H1 (cell line): Measurements from ENCODE around the gene MYL5. TPM values are rescaled to one million over a fixed set of nuclear protein-coding genes. Genes with fewer than 3 reads are reported as not detected.

ENCODE experiments used
- CTCF ChIA-PET: fragments of 300-600 bp; sonication (Branson Sonifier 250); formaldehyde crosslinking; loops from one replicate; lab custom pipeline; 2021; ENCODE audit not compliant: partially characterized antibody; lab: Charles Lee
- POLR2A ChIA-PET: fragments of 300-600 bp; sonication (Branson Sonifier 250); formaldehyde crosslinking; loops from one replicate; lab custom pipeline; 2021; ENCODE audit warnings: inconsistent platforms; ENCODE audit not compliant: partially characterized antibody; lab: Charles Lee
- DNase-seq, 2 experiments: peaks; one replicate each; pipeline versions ENCODE4 v3.0.0 to v3.0.0-alpha.2; 2010 to 2022; ENCODE audit warnings: low spot score in 2 of 2, low read depth in 1 of 2, mixed read lengths in 1 of 2
- FAIRE-seq: peaks from 2 replicates; lab custom pipeline; 2011; peaks lifted over from hg19 to GRCh38; lab: Jason Lieb, UNC
- H2AFZ ChIP-seq: 2 replicates; pipeline ENCODE4 v1.8.1; 2012; ENCODE audit warnings: low read length, inconsistent platforms
- H2AK5ac ChIP-seq: 2 replicates; pipeline ENCODE4 v1.6.1; 2013; ENCODE audit warnings: low read depth, low read length
- H2BK120ac ChIP-seq: replicated peaks from 2 replicates; pipeline ENCODE3; 2013; ENCODE audit warnings: low read depth, low read length, inconsistent platforms
- H2BK12ac ChIP-seq: 2 replicates; pipeline ENCODE4 v1.6.1; 2013; ENCODE audit warnings: low read depth, low read length
- H2BK15ac ChIP-seq: 2 replicates; pipeline ENCODE4 v1.6.1; 2013; ENCODE audit warnings: low read length
- H2BK20ac ChIP-seq: 2 replicates; pipeline ENCODE4 v1.6.1; 2013; ENCODE audit warnings: low read length
- H2BK5ac ChIP-seq: 2 replicates; pipeline ENCODE4 v1.6.1; 2013; ENCODE audit warnings: low read depth, low read length
- H3K14ac ChIP-seq: 2 replicates; pipeline ENCODE4 v1.6.1; 2013; ENCODE audit warnings: inconsistent platforms; ENCODE audit not compliant: insufficient read length
- H3K18ac ChIP-seq: 2 replicates; pipeline ENCODE4 v1.6.1; 2013; ENCODE audit warnings: low read length; ENCODE audit errors: extremely low read depth
- H3K23ac ChIP-seq: 2 replicates; pipeline ENCODE4 v1.6.1; 2013; ENCODE audit warnings: inconsistent platforms; ENCODE audit not compliant: insufficient read length
- H3K23me2 ChIP-seq: 2 replicates; pipeline ENCODE4 v1.6.1; 2013; ENCODE audit warnings: low read depth, low read length
- H3K27ac ChIP-seq: 2 replicates; pipeline ENCODE4 v1.6.1; 2011; ENCODE audit warnings: low read depth, low read length, inconsistent platforms
- H3K27me3 ChIP-seq, 4 experiments: replicated peaks in 1 of 4; 1 replicate in 1 of 4; 2 replicates in 3 of 4; pipeline versions ENCODE4 v1.6.1 to v1.8.1; 2011 to 2013; ENCODE audit warnings: low read length in 3 of 4, mild to moderate bottlenecking in 3 of 4, inconsistent platforms in 2 of 4, mixed read lengths in 2 of 4, moderate library complexity in 1 of 4; ENCODE audit not compliant: control insufficient read depth in 3 of 4, insufficient read depth in 3 of 4; ENCODE audit errors: extremely low read depth in 1 of 4
- H3K36me3 ChIP-seq, 4 experiments: 2 replicates each; pipeline versions ENCODE4 v1.6.1 to v1.8.1; 2011 to 2013; ENCODE audit warnings: mild to moderate bottlenecking in 4 of 4, low read length in 3 of 4, moderate library complexity in 2 of 4, control low read depth in 1 of 4, inconsistent platforms in 1 of 4; ENCODE audit not compliant: insufficient read depth in 4 of 4, control insufficient read depth in 2 of 4
- H3K4ac ChIP-seq: replicated peaks from 2 replicates; pipeline ENCODE3; 2013; ENCODE audit warnings: low read length, low read depth, mixed read lengths, inconsistent platforms; ENCODE audit not compliant: insufficient read length
- H3K4me1 ChIP-seq, 4 experiments: replicated peaks in 1 of 4; 1 replicate in 1 of 4; 2 replicates in 3 of 4; pipeline versions ENCODE4 v1.6.1 to v1.8.1; 2011 to 2013; ENCODE audit warnings: low read length in 3 of 4, inconsistent platforms in 2 of 4, mixed read lengths in 1 of 4; ENCODE audit not compliant: insufficient read depth in 4 of 4, control insufficient read depth in 3 of 4
- H3K4me2 ChIP-seq, 2 experiments: 2 replicates each; pipeline versions ENCODE4 v1.6.1 to v1.8.1; 2011 to 2013; ENCODE audit warnings: low read depth in 2 of 2, low read length in 2 of 2, control low read depth in 1 of 2, inconsistent platforms in 1 of 2, mild to moderate bottlenecking in 1 of 2; ENCODE audit not compliant: insufficient read depth in 1 of 2
- H3K4me3 ChIP-seq, 4 experiments: fragments of 200-600, 300-600 bp in 1 of 4; sonication (generic), shearing (Covaris generic), sonication (Bioruptor Twin) in 1 of 4; 2 replicates each; pipeline versions ENCODE4 v1.5.1 to v1.8.1; 2011 to 2016; ENCODE audit warnings: low read length in 4 of 4, low read depth in 3 of 4, control low read depth in 2 of 4, inconsistent platforms in 2 of 4, mild to moderate bottlenecking in 2 of 4, mixed read lengths in 1 of 4, moderate library complexity in 1 of 4; ENCODE audit not compliant: insufficient read depth in 2 of 4; ENCODE audit errors: extremely low read depth in 1 of 4
- H3K56ac ChIP-seq: replicated peaks from 2 replicates; pipeline ENCODE3; 2013; ENCODE audit warnings: low read depth, mild to moderate bottlenecking, mixed read lengths, low read length, inconsistent platforms; ENCODE audit not compliant: insufficient read length
- H3K79me1 ChIP-seq: 2 replicates; pipeline ENCODE4 v1.6.1; 2013; ENCODE audit warnings: low read depth, low read length, control low read depth
- H3K79me2 ChIP-seq, 2 experiments: 2 replicates each; pipeline versions ENCODE4 v1.6.1 to v1.8.1; 2012 to 2013; ENCODE audit warnings: low read length in 2 of 2, mild to moderate bottlenecking in 2 of 2, inconsistent platforms in 1 of 2; ENCODE audit not compliant: insufficient read depth in 2 of 2, control insufficient read depth in 1 of 2
- H3K9ac ChIP-seq, 4 experiments: replicated peaks in 1 of 4; 1 replicate in 1 of 4; 2 replicates in 3 of 4; pipeline versions ENCODE4 v1.6.1 to v1.8.1; 2011 to 2013; ENCODE audit warnings: low read depth in 3 of 4, low read length in 3 of 4, control low read depth in 2 of 4, mild to moderate bottlenecking in 2 of 4, moderate library complexity in 2 of 4, inconsistent platforms in 1 of 4; ENCODE audit errors: extremely low read depth in 1 of 4
- H3K9me3 ChIP-seq, 2 experiments: 2 replicates each; pipeline versions ENCODE4 v1.6.1 to v1.8.1; 2012 to 2013; ENCODE audit warnings: mild to moderate bottlenecking in 2 of 2, moderate library complexity in 2 of 2, control low read depth in 1 of 2, inconsistent platforms in 1 of 2, low read depth in 1 of 2, low read length in 1 of 2, mixed read lengths in 1 of 2; ENCODE audit not compliant: insufficient read depth in 2 of 2
- H4K20me1 ChIP-seq, 2 experiments: replicated peaks in 1 of 2; 2 replicates each; pipeline versions ENCODE3 to v1.8.1; 2011 to 2013; ENCODE audit warnings: inconsistent platforms in 2 of 2, low read length in 2 of 2, mild to moderate bottlenecking in 1 of 2; ENCODE audit not compliant: insufficient read depth in 2 of 2, control insufficient read depth in 1 of 2
- H4K5ac ChIP-seq: 2 replicates; pipeline ENCODE4 v1.6.1; 2013; ENCODE audit warnings: low read length, low read depth, mixed read lengths, inconsistent platforms; ENCODE audit not compliant: insufficient read length
- H4K8ac ChIP-seq: 2 replicates; pipeline ENCODE4 v1.8.0; 2013; ENCODE audit warnings: mild to moderate bottlenecking, moderate library complexity, low read length, inconsistent platforms; ENCODE audit not compliant: insufficient read depth; ENCODE audit errors: extremely low read depth
- H4K91ac ChIP-seq: replicated peaks from 2 replicates; pipeline ENCODE3; 2013; ENCODE audit warnings: low read length, mixed read lengths, inconsistent platforms; ENCODE audit not compliant: insufficient read length
- BRCA1 ChIP-seq: IDR thresholded peaks from 2 replicates; pipeline ENCODE4 v1.6.1; 2012; ENCODE audit warnings: low read depth, low read length, improper control_type of control experiment
- CREB1 ChIP-seq: IDR thresholded peaks from 2 replicates; pipeline ENCODE4 v1.6.1; 2012; ENCODE audit warnings: inconsistent platforms
- FOSL1 ChIP-seq: IDR thresholded peaks from 2 replicates; pipeline ENCODE4 v1.6.1; 2011; ENCODE audit warnings: mild to moderate bottlenecking, low read depth, low read length, moderate library complexity; ENCODE audit not compliant: insufficient read depth
- JUND ChIP-seq: IDR thresholded peaks from 2 replicates; pipeline ENCODE4 v1.6.1; 2011; ENCODE audit warnings: mild to moderate bottlenecking, improper control_type of control experiment, low read length
- MAX ChIP-seq: IDR thresholded peaks from 2 replicates; pipeline ENCODE4 v1.6.1; 2012; ENCODE audit warnings: inconsistent platforms
- NANOG ChIP-seq: IDR thresholded peaks from 2 replicates; pipeline ENCODE4 v1.6.1; 2011; ENCODE audit warnings: low read length, low read depth, mild to moderate bottlenecking, inconsistent platforms; ENCODE audit not compliant: insufficient read depth, poor library complexity, severe bottlenecking
- POU5F1 ChIP-seq: IDR thresholded peaks from 2 replicates; pipeline ENCODE4 v1.6.1; 2011; ENCODE audit warnings: low read depth, mild to moderate bottlenecking, low read length, moderate library complexity
- RBBP5 ChIP-seq: IDR thresholded peaks from 2 replicates; pipeline ENCODE4 v1.7.1; 2012; ENCODE audit warnings: low read depth, mild to moderate bottlenecking, inconsistent platforms, low read length, moderate library complexity, borderline replicate concordance
- RFX5 ChIP-seq: IDR thresholded peaks from 2 replicates; pipeline ENCODE4 v1.6.1; 2011; ENCODE audit warnings: low read depth, low read length, improper control_type of control experiment, borderline replicate concordance
- SAP30 ChIP-seq: fragments of 300-600 bp; sonication (generic); IDR thresholded peaks from 2 replicates; pipeline ENCODE4 v1.7.1; 2012; ENCODE audit warnings: low read length, moderate library complexity, mild to moderate bottlenecking, inconsistent platforms; ENCODE audit not compliant: insufficient read depth, insufficient replicate concordance
- SRF ChIP-seq: IDR thresholded peaks from 2 replicates; pipeline ENCODE4 v1.6.1; 2011; ENCODE audit warnings: mild to moderate bottlenecking, low read depth, low read length, moderate library complexity
- TAF7 ChIP-seq: optimal IDR thresholded peaks from 2 replicates; pipeline ENCODE3; 2011; ENCODE audit warnings: low read depth, mild to moderate bottlenecking, inconsistent platforms, low read length, moderate library complexity, borderline replicate concordance
- ZNF274 ChIP-seq: IDR thresholded peaks from 2 replicates; pipeline ENCODE4 v1.7.0; 2012; ENCODE audit warnings: low read length, borderline replicate concordance; ENCODE audit errors: extremely low read depth
- WGBS, 2 experiments: shearing (Covaris generic) in 1 of 2; methylation state at CpG; one replicate each; pipeline versions ENCODE4 v1.1.6 to v1.1.7; 2013 to 2015; ENCODE audit warnings: low lambda C conversion rate in 2 of 2, mixed read lengths in 2 of 2, inconsistent platforms in 1 of 2, low coverage in 1 of 2, missing lambda C conversion rate in 1 of 2; ENCODE audit not compliant: insufficient replicate concordance in 2 of 2, insufficient coverage in 1 of 2, insufficient read length in 1 of 2; ENCODE audit errors: extremely low coverage in 1 of 2, missing lambda C conversion rate in 1 of 2; 5-methylcytosine and 5-hydroxymethylcytosine counted together
- polyA plus RNA-seq, 7 experiments: library from polyadenylated mRNA; depleted of rRNA in 3 of 7; stranded (reverse) in 5 of 7; unstranded in 2 of 7; fragments of >200 nt in 5 of 7; fragments of 200-250 nt in 2 of 7; gene quantifications; 1 replicate in 5 of 7; 2 replicates in 1 of 7; 4 replicates in 1 of 7; pipeline versions ENCODE4 v1.2.1 to v1.2.3, GENCODE V29; 2011 to 2013; ENCODE audit warnings: missing spikeins in 2 of 7, mixed read lengths in 2 of 7
- total RNA-seq: library from RNA; stranded (reverse); fragmentation: NEBNext Ultra II Directional; extraction: Animal tissue kit (Norgen Biotek cat#: 25700); gene quantifications from 2 replicates; pipeline ENCODE4 v1.2.1, GENCODE V29; 2021

The MYL5 gene
- total and polyA plus RNA-seq, 2 of the 8 experiments (the other 6 are each of a cell fraction or from before 2014, with no cell fraction given): 5.7 to 6.8 TPM

- no peak for FAIRE-seq
- no peak overlapping the region for H3K27ac ChIP-seq
- WGBS, 2 experiments: 89% methylated on average over 14 of the region's 18 CpGs; no CpG with 5 or more reads in 1 of the 2 experiments
These were observed 23.9 kb upstream of the MYL5 start for GRCh38 chr4:650461-650860.

More at GRCh38 chr4:650461-650860, 23.9 kb upstream of the MYL5 start:
- H3K9ac ChIP-seq: no peak overlapping the region
- H3K27me3 ChIP-seq: peaks cover 0 to 11% (median 0%) of the 10 kb centered on the region in 4 experiments; a peak in 2 of 7 replicates
- H2BK120ac ChIP-seq: no peak overlapping the region
- no peak overlapping the region for H4K91ac ChIP-seq
- ChIA-PET CTCF (no interaction called here), POLR2A (interaction anchor here (1.4 to 1.5 kb wide), 2 partner anchors 24 to 177 kb away, joined by 3 to 4 read pairs; partner anchors contain the start of genes ATP5ME and MYL5)
- H4K8ac ChIP-seq: no peak overlapping the region
- no peaks in the 10 kb centered on the region for H3K36me3 ChIP-seq
- H2BK20ac ChIP-seq: no peak overlapping the region
- peaks cover 0 to 5% (median 0%) of the 10 kb centered on the region in 4 experiments; a peak in 1 of 7 replicates for H3K4me1 ChIP-seq
- no peaks in the 10 kb centered on the region for H3K79me2 ChIP-seq
- no peak overlapping the region for H3K4me2 ChIP-seq
- no peak overlapping the region for H4K5ac ChIP-seq
- no peaks in the 10 kb centered on the region for H3K23me2 ChIP-seq
- TF ChIP-seq MAX (no peak), SRF (no peak), CREB1 (no peak), RFX5 (no peak), ZNF274 (no peak), BRCA1 (no peak), SAP30 (no peak), TAF7 (no peak), JUND (no peak), FOSL1 (no peak), NANOG (no peak), POU5F1 (no peak), RBBP5 (no peak)
- no peak overlapping the region for H2BK15ac ChIP-seq
- H3K4me3 ChIP-seq: no peak overlapping the region
- H2BK5ac ChIP-seq: no peak overlapping the region
- no peak overlapping the region for H2AK5ac ChIP-seq
- H3K4ac ChIP-seq: no peak overlapping the region
- no peak overlapping the region for H3K18ac ChIP-seq
- no peaks in the 10 kb centered on the region for H3K79me1 ChIP-seq
- H3K14ac ChIP-seq: no peak overlapping the region
- no peak for DNase-seq
- no peaks in the 10 kb centered on the region for H4K20me1 ChIP-seq
- no peak overlapping the region for H2AFZ ChIP-seq
- H2BK12ac ChIP-seq: no peak overlapping the region
- no peaks in the 10 kb centered on the region for H3K9me3 ChIP-seq
- no peak overlapping the region for H3K23ac ChIP-seq
- H3K56ac ChIP-seq: no peak overlapping the region
